Cardiac fibroblast (primary cell): ENCODE results near the gene TMEM186.
"Not testable (repeated sequence)": the region's sequence is repeated elsewhere in the genome, so short reads cannot be mapped to it uniquely, and the experiment has no call there.

Source experiments
- DNase-seq, 2 donors: peaks; one replicate each; pipeline versions ENCODE4 v3.0.0 to v3.0.0-alpha.2; 2010; ENCODE audit warnings: low read depth in 2 of 2
- H3K4me3 ChIP-seq, 2 donors: replicated peaks in 1 of 2; 1 replicate in 1 of 2; 2 replicates in 1 of 2; pipeline ENCODE4 v1.5.1; 2011; ENCODE audit warnings: low read depth in 2 of 2, low read length in 2 of 2, mild to moderate bottlenecking in 2 of 2, moderate library complexity in 1 of 2
- CTCF ChIP-seq: IDR thresholded peaks from one replicate; pipeline ENCODE4 v1.5.1; 2011; ENCODE audit warnings: low read depth, mild to moderate bottlenecking, low read length, inconsistent platforms

The TMEM186 gene

DNA sequence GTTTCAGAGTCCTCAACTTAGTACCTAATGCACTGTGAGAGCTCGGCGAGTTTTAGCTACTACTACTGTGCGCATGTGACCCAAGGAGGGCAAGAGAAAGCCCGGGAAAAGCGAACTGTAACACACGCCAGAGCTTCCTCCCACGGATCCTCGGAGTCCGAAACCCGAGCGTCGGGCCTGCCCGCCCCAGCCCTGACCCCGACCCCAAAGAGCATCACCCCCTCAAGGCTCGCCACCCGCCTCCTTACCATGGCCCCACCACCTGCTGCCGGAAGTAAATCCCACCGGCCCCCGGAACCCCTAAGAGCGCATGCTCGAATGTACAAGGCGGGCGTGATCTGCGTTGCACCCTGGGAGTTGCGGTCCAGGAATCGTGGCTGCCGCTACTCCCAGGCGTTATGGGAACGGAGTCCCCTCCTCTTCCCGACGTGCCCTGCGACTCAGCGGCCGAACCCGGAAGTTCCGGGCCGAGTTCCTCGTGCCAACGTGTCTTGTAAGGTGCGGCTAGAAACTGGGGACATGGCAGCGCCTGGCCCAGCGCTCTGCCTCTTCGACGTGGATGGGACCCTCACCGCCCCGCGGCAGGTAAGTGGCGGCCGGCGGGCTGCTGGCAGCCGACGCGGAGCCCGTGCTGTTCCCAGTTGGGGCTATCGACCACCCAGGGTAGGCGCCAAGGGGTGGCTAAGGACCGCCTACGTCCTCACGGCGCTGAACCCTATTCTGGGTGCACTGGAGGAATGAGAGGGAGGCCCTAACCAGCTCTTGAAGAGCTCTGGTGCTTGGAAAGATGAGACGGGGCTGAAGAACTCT is at the start of gene TMEM186, which contains the start of gene PMM2:
Gene TMEM186, minus strand, starts transcription at position 276 of the 810 bp plus-strand sequence. Its CDS starts 25 bp downstream, at position 251.
Gene PMM2, plus strand, starts transcription at position 476 of the 810 bp plus-strand sequence. Its CDS starts 44 bp downstream, at position 520.
- DNase-seq, result peak; percentile 95 to 96
- TF ChIP-seq CTCF, result no peak
- peak within 1 kb of the TSS; percentile 85 to 98 for H3K4me3 ChIP-seq

GRCh38 chr16:8847145-8847544 is 49.7 kb upstream of the TMEM186 start:
- no peak overlapping the region for H3K4me3 ChIP-seq
- no peak for TF ChIP-seq CTCF
- no peak for DNase-seq

- no peak for TF ChIP-seq CTCF
- no peak for DNase-seq
- no peak overlapping the region for H3K4me3 ChIP-seq
Observed at GRCh38 chr16:8846401-8846932, 49.0 kb upstream of the TMEM186 start.

- no peak for TF ChIP-seq CTCF
- no peak overlapping the region for H3K4me3 ChIP-seq
- no peak for DNase-seq
Observed at GRCh38 chr16:8845699-8846298, 48.4 kb upstream of the TMEM186 start.

DNA sequence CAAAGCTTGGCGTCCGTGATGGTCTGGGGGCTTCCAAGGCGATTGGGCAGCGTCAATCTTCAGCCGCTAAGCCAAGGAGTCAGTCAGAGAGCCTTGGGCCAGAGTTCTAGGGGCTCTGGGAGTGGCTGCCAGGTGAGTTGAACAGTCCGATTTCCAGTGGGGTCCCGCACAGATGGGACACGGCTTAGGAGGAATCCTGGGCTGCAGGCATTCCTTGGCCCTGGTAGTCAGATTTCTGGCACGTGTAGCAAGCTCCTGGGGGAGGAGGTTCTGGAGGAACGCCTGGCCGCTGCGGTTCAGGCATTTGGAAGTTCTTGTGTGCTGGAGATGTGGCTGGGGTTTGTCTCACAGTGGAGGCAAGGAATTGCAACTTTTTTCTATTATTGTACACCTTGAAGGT is 45.9 kb upstream of the TMEM186 start:
- DNase-seq, H3K4me3 ChIP-seq: not testable (repeated sequence)

- not testable (repeated sequence) for H3K4me3 ChIP-seq, DNase-seq
Observed at GRCh38 chr16:8842016-8842415, 44.6 kb upstream of the TMEM186 start.

- DNase-seq, H3K4me3 ChIP-seq: not testable (repeated sequence)
Observed at GRCh38 chr16:8837594-8837993, 40.2 kb upstream of the TMEM186 start.

GRCh38 chr16:8836797-8837196 is 39.4 kb upstream of the TMEM186 start:
- H3K4me3 ChIP-seq, DNase-seq: not testable (repeated sequence)
